Measurements from ENCODE around the gene ELMO1. TPM values are rescaled to one million over a fixed set of nuclear protein-coding genes. Genes with fewer than 3 reads are reported as not detected.

Gene ELMO1
- total RNA-seq, 1 experiment from 2014 or later: 7.8 TPM

DNA sequence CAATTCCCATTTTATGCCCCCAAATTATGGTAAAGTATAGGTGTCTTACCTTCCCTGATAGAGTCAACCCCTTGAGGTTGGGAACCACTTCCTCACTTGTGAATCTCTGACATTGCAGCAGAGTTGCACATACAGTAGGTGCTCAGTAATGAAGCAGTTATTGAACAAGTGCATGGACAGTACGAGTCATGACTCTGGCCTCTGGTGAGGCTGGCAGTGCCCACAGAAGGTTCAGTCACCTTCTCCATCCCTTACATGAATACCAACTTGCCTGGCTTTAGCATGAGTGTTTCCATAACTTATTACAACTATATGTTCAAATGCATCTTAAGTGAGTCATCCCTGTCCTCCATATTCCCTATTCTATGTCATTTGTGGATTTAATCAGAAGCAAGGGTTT lies 340.0 kb downstream of the ELMO1 start:
- Histone ChIP-seq H2AFZ (ENCODE audit: low read length) (no peak overlapping the region), H3T11ph (ENCODE audit: low read length) (no peak overlapping the region), H4K5ac (ENCODE audit: insufficient read length, low read depth, low read length) (no peak overlapping the region), H3K9ac (ENCODE audit: extremely low read depth, insufficient read length, low read length) (no peak overlapping the region), H3K4ac (ENCODE audit: low read depth, low read length) (no peak overlapping the region), H2BK12ac (ENCODE audit: insufficient read length, low read depth, low read length) (no peak overlapping the region), H3K27ac (ENCODE audit: insufficient read length, low read depth, low read length) (no peak overlapping the region), H2BK120ac (ENCODE audit: low read depth, low read length, poor library complexity, severe bottlenecking) (no peak overlapping the region), H3K56ac (ENCODE audit: insufficient read length, low read depth, low read length) (no peak overlapping the region), H4K91ac (ENCODE audit: insufficient read length, low read depth, low read length) (no peak overlapping the region), H3K14ac (ENCODE audit: insufficient read depth, low read length) (no peak overlapping the region), H2BK15ac (ENCODE audit: low read depth, low read length) (no peak overlapping the region), H3K79me1 (ENCODE audit: insufficient read depth, low read depth, low read length, poor library complexity, severe bottlenecking) (no peaks in the 10 kb centered on the region), H3K4me1 (ENCODE audit: insufficient read depth, low read length) (peaks cover 2% of the 10 kb centered on the region; the same call in 1 of the 2 replicates), H3K9me3 (ENCODE audit: control insufficient read depth, low read depth, low read length) (no peaks in the 10 kb centered on the region), H4K20me1 (ENCODE audit: control insufficient read depth, insufficient read depth, insufficient read length) (no peaks in the 10 kb centered on the region), H4K8ac (replicated peaks; ENCODE audit: insufficient read length, low read depth, low read length) (no peak overlapping the region), H3K27me3 (ENCODE audit: insufficient read depth, low read length) (no peaks in the 10 kb centered on the region), H3K23ac (ENCODE audit: insufficient read length, low read depth, low read length) (no peak overlapping the region), H2AK5ac (ENCODE audit: insufficient read length, low read length) (no peak overlapping the region), H3K18ac (ENCODE audit: insufficient read length, low read depth, low read length) (no peak overlapping the region), H3K23me2 (ENCODE audit: insufficient read length, low read depth, low read length, poor library complexity, severe bottlenecking) (no peaks in the 10 kb centered on the region), H3K4me2 (ENCODE audit: insufficient read depth, insufficient read length, low read length) (no peak overlapping the region), H2BK5ac (ENCODE audit: insufficient read length, low read length) (no peak overlapping the region), H2BK20ac (ENCODE audit: low read depth, low read length, poor library complexity, severe bottlenecking) (no peak overlapping the region), H3K79me2 (ENCODE audit: insufficient read depth, low read length) (no peaks in the 10 kb centered on the region)
- peaks cover 8 to 21% of the 10 kb centered on the region in 2 experiments for H3K4me1 Mint-ChIP-seq
- no peaks in the 10 kb centered on the region for H3K36me3 Mint-ChIP-seq (ENCODE audit: insufficient read depth in 1 of 3, low read depth in 3 of 3)
- WGBS (ENCODE audit: extremely low coverage, insufficient read length, low lambda C conversion rate): no CpG with 5 or more reads among the region's 1 CpG
- no peaks in the 10 kb centered on the region for H3K27me3 Mint-ChIP-seq (ENCODE audit: low read depth)
- no peaks in the 10 kb centered on the region; a peak in 1 of 5 replicates for H3K9me3 Mint-ChIP-seq
- H3K27ac Mint-ChIP-seq: no peak overlapping the region
- DNase-seq: no peak
- H3K4me3 Mint-ChIP-seq: no peak overlapping the region
- TF ChIP-seq, protein P1, sequence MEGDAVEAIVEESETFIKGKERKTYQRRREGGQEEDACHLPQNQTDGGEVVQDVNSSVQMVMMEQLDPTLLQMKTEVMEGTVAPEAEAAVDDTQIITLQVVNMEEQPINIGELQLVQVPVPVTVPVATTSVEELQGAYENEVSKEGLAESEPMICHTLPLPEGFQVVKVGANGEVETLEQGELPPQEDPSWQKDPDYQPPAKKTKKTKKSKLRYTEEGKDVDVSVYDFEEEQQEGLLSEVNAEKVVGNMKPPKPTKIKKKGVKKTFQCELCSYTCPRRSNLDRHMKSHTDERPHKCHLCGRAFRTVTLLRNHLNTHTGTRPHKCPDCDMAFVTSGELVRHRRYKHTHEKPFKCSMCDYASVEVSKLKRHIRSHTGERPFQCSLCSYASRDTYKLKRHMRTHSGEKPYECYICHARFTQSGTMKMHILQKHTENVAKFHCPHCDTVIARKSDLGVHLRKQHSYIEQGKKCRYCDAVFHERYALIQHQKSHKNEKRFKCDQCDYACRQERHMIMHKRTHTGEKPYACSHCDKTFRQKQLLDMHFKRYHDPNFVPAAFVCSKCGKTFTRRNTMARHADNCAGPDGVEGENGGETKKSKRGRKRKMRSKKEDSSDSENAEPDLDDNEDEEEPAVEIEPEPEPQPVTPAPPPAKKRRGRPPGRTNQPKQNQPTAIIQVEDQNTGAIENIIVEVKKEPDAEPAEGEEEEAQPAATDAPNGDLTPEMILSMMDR (conservative IDR thresholded peaks at IDR 0.05): no peak
